Stimulated activated CD8-positive, alpha-beta memory T cell treated with anti-CD3 and anti-CD28 coated beads, Interleukin-7, amount 100 ng/mL, for 1 hour (primary cell): ENCODE data around the gene CNOT6L.

Experiments used
- DNase-seq, 2 donors: peaks; one replicate each; pipeline ENCODE4 v3.0.0-alpha.2; 2020; ENCODE audit warnings: low read depth in 2 of 2

The CNOT6L gene

DNA sequence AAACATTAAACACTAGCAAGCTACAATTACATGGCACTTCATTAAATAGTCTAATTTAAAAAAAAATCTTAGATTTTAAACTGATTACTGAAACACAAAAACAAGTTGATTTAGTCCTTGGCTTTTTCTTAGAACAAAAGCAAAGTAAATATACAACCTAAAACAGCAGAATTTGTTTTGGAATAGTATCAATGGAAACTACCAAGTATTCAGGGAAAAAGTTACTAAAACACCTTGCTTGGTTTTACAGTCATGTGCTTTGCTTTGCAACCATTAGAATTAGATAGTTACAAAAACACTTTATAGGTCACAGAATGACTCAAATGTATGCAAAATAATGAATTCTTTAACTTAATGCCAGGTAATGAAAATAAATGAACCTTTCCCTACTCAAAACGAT is 105.3 kb downstream of the CNOT6L start:
- DNase-seq = no peak

- DNase-seq = no peak
Measured at GRCh38 chr4:77712675-77713074, 106.5 kb downstream of the CNOT6L start.

DNA sequence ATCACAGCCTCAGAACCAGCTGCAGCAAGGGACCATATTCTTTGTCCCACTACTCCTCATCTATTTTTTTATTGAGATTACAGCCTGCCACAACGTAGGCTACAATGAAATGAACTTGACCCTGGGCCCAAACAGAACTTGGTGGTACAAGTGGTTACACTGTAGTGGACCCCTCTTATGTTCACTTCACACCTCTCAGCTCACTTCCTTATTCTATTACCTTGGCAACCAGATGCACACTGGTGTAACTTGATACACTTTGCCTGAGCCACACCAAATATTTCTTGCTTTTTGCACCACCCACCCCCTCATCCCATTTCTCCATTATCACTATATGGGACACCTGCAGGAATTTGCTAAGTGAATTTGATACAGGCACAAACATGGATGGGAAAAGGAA is 107.7 kb downstream of the CNOT6L start:
- DNase-seq = no peak

GRCh38 chr4:77710684-77711083 is 108.5 kb downstream of the CNOT6L start:
- DNase-seq = no peak

DNA sequence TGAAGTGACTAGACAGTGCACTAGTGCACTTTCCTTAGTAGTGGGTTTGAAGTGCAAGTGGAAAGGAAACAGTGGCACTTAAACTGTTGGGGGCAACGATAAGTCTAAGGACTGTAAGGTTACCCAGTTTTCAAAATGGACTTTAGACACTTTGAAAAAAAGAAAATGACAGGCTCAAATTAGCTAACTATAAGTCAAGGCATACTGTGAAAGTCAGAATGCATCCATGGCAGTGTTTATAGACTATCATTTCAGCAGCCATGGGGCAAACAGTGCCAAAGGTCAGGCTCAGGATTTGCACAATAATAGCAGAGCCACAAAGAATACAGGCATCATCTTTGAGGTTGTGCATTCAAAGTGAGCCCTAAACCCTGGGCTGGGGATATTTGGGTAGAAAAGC is 109.1 kb downstream of the CNOT6L start:
- no peak for DNase-seq

GRCh38 chr4:77706717-77707116 is 112.5 kb downstream of the CNOT6L start:
- DNase-seq = no peak

GRCh38 chr4:77703666-77704065 is 115.5 kb downstream of the CNOT6L start:
- DNase-seq = no peak

DNA sequence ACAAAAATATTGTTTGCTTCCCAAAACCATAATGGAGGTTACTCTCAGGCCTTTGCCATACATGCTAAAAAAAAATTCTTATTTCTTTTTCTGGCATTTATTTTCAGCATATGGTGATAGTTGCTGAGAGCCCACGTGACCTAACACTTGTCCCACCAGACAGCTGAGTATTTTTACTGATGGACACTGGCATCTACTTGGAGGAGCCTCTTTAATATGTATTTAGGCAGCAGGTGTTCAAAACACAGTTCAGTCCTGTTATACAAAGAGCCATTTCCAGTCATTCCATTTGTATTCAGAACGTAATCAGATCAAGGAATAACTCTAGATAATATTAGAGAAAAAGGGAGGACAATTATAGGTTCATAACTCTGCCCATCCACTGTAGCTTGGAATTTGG is 118.0 kb downstream of the CNOT6L start:
- no peak for DNase-seq

DNA sequence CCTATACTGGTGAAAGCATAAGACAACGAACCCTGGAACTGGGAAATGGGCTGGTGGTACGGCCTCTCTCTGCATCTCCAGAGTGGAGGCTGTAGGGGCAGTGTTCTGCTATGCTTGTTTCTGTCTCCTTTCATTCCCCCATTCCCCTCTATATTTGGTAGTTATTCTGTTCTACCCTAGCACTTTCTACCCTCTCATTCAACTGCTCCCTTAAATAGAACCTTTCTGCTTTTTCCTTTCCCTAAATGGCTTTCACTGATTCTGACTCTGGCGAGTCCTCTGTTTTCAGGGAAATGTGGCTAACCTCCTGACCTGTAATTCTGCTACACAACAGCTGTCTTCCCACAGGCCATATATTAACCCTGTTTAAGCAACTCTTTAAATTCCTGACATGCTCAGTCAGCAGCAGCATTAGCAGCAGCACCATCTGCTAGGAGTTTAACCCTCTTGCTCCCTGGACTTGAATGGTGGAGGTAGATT is 119.4 kb downstream of the CNOT6L start:
- DNase-seq = no peak

DNA sequence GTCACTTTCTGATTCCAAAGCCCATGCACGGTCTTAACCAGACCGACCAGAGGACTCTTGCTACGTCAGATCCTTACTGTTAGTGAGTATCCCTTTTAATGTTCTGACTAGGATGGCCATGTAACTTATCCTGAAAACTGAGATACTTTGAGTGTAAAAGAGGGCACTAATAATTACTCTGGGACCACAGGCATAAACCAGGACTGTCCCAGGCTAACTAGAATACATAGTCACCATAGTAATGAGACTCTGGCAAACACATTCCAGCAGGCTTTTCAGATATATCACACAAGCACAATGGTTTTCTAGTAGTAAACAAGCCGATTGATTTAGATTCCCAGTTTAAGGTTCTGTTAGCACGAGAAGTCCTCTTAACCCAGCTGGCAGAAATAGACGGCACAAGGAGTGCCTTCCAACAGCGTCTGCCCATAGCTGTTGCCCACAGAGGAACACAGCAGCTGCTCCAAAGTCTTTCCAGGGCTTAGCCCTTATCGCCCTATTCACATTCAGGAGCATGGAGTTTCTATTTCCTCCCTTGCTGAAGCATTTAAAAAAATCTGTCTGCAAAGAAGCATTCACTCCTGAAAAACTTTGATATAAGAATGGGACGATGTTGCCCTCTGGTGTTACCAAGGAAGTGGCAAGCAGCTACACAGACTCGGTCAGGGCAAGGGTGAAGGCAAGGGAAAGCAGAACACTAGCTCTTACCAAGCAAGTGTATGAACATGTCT is 121.1 kb downstream of the CNOT6L start:
- no peak for DNase-seq

GRCh38 chr4:77695774-77696173 is 123.4 kb downstream of the CNOT6L start:
- no peak for DNase-seq

DNA sequence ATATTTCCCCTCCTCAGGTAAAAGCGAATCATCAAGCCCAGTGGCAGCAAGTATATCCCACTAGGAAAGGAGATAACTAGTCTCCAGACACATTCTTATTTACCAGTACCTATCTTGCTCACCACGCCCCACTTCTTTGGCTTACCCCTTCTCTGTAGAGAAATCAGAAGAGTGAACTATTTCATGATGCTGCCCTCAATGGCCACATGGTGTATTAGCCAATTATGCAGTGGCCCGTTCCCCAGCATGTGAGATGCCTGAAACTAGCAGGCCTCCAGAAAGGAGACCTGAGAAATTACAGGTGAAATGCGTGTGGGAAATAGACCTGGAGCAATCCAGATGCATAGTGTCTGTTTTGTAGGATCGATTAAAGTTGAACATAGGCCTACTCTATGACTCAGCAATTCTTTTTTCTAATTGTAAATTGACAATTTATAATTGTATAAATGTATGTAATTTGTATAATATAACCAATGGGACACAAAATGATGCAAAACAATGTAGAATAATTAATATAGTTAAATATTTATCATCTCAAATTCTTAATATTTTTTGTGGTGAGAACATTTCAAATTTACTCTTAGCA is 126.2 kb downstream of the CNOT6L start:
- DNase-seq = no peak

- DNase-seq = no peak
Measured at GRCh38 chr4:77681792-77682191, 137.4 kb downstream of the CNOT6L start.

DNA sequence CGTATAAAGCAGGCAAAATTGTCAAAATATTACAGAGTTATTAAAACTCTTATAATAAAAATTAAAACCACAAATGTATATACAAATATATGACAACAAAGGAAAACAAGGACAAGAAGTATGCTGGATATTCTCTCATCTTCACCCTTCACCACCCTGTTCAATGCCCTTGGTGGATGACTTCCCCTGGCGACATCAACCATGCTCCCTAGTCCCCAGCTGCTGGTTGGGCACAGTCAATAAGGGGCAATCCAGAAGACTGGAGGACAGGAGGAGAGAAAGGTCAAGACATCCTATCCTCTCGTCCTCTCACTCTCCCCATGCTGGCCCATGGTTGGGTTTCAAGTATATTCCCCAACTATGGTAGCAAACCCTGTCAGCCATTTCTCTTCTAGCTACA is 142.3 kb downstream of the CNOT6L start:
- no peak for DNase-seq

GRCh38 chr4:77671051-77671450 is 148.1 kb downstream of the CNOT6L start:
- DNase-seq = no peak

DNA sequence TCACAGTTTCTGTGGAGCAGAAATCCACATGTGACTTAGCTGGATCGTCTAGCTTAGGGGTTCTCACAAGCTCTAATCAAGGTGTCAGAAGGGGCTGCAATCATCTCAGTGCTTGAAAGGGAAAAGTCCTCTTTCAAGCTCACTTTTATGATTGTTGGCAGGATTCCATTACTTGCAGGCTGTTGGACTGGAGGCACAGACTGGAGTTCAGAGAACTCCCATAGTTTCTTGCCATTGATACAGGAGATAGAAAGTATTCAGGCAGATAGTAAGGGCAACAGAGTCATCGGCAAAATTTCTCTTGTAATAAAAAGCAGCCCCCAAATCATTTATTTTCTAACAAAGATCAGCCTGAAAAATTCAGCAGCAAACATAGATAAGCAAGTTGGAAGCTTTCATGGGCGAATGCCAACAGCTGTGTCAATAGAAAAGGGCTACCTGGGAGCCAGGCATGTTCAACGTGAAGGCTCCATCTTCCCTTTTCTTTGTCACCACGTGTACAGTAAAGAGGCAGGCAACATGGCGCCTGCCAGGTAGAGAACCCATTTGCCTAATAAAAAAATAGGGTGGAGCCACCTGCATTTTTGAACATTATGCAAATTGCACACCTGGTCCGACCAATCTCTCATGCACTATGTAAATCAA is 149.1 kb downstream of the CNOT6L start:
- no peak for DNase-seq

GRCh38 chr4:77665381-77666069 is 153.6 kb downstream of the CNOT6L start:
- DNase-seq = no peak
